AG09309 (cell line): Measurements from ENCODE around the gene IQCH.

ENCODE experiments used
- DNase-seq: peaks from one replicate; pipeline ENCODE4 v3.0.0-alpha.2; 2010; ENCODE audit warnings: low read depth
- H3K4me3 ChIP-seq: 2 replicates; pipeline ENCODE4 v1.5.1; 2011; ENCODE audit warnings: mild to moderate bottlenecking, low read depth, low read length, moderate library complexity; ENCODE audit not compliant: control insufficient read depth
- TF ChIP-seq, protein P1 (sequence below): IDR thresholded peaks from 2 replicates; pipeline ENCODE4 v1.5.1; 2011; ENCODE audit warnings: mild to moderate bottlenecking, low read depth, low read length, inconsistent platforms; ENCODE audit not compliant: insufficient read depth, control insufficient read depth; ENCODE audit errors: missing control alignments

Gene IQCH

DNA sequence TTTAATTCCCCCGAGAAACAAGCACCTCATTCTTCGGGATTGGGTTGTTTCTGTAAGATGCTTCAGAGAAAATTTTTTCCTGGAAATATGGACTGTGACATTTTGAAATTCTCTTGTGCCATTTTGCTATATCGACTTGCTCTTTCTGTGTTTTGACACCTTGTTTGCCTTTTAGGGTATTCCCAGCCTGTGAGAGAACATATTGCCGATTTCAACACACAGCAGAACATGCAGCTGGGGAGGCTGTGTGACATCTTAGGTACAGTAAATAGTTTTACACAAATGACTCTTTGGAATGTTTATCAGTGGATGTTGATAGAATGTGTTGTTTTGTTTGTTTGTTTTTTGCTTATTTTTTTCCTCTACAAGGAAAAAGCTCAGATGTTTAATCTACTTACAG lies 130.2 kb downstream of the IQCH start:
- no peak overlapping the region for H3K4me3 ChIP-seq
- TF ChIP-seq, protein P1, sequence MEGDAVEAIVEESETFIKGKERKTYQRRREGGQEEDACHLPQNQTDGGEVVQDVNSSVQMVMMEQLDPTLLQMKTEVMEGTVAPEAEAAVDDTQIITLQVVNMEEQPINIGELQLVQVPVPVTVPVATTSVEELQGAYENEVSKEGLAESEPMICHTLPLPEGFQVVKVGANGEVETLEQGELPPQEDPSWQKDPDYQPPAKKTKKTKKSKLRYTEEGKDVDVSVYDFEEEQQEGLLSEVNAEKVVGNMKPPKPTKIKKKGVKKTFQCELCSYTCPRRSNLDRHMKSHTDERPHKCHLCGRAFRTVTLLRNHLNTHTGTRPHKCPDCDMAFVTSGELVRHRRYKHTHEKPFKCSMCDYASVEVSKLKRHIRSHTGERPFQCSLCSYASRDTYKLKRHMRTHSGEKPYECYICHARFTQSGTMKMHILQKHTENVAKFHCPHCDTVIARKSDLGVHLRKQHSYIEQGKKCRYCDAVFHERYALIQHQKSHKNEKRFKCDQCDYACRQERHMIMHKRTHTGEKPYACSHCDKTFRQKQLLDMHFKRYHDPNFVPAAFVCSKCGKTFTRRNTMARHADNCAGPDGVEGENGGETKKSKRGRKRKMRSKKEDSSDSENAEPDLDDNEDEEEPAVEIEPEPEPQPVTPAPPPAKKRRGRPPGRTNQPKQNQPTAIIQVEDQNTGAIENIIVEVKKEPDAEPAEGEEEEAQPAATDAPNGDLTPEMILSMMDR = no peak
- DNase-seq = no peak

DNA sequence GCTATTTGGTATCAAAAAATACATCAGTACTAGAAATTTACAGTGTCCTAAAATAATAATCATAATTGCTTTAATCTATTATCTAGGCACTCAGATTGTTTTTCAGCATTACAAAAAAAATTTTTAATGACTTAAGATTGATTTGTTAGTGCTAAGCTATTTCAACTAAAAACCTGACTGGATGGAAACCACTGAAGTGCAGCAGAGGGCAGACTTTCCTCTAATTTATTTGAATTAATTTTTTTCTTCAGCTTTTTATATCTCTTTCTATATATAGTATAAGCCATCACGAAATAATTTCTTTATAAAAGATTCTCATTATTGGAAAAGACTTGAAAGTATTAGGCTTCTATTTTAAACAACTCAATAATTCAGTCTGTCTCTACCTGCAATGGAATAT lies 131.4 kb downstream of the IQCH start:
- H3K4me3 ChIP-seq = no peak overlapping the region
- DNase-seq = no peak
- TF ChIP-seq, protein P1 = peak; percentile 15

DNA sequence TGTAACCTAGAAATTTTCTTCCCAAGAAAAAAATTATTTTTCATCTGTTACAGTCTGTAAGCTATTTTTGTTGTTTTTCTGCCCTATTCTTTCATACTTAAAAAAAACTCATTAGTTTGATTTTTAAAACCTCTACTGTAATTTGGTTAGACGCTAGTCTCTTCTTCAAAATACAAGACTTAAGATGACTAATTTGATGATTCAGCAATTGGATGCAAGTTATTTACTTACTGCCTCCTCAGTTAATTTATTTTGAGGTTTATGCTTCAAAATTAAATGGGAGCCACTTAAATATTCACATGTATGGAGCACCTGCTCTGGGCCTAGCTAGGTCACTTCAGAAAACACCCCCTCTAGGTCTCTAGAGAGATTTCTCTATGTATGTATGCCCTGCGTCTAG lies 132.4 kb downstream of the IQCH start:
- DNase-seq = no peak
- TF ChIP-seq, protein P1 = no peak
- H3K4me3 ChIP-seq = no peak overlapping the region

DNA sequence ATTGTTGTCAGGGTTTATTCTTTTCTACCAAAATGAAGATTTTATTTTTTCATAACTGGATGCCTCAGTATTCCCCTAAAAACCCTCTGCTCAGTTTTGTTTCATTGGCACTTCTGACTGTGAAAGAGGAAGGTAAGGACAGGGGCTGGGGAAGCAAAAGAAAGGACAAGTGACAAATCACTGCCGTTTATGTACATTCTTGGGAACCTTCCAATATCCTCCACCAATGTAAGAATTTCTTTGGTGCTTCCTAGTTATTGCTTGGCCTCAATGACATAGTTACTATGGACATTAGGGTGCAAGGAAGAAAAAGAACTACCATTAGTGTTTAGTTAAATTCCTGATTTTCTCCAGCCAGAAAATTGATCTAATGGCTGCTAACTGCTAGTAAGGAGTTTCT lies 135.4 kb downstream of the IQCH start:
- DNase-seq = no peak
- H3K4me3 ChIP-seq = no peak overlapping the region
- TF ChIP-seq, protein P1 = no peak

DNA sequence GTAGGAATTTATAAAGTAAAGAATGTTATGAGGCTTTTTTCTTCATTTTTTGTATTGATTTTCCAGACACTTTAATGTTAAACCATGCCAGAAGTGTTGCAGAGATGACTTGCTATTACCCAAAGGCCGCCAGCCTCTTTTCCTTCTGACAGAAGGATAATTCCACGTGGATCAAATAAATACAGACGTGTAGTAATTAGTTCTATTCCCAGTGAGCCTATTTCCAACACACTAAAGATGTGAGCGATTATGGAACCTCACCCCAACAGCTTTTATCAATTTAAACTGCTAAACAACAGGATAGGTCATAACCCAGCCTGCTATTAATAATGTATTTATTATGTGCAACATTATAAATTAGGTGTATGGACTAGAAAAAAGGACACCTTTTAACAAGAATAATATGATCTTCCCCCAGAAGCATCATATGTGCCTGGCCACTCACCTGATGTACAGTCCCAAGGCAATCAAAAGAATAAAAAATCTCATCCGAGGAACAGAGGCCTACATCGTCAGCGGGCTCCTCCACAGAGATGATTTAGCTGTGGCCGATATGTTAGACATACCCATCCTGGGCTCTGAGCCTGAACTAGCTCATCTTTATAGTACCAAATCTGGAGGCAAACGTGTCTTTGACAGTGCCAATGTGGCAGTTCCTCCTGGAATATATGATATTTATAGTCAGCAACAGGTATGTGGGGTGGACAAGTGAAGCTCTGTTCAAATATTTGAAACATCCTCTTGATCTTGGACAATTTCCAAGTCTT lies 140.5 kb downstream of the IQCH start:
- H3K4me3 ChIP-seq = no peak overlapping the region
- no peak for DNase-seq
- TF ChIP-seq, protein P1 = no peak

DNA sequence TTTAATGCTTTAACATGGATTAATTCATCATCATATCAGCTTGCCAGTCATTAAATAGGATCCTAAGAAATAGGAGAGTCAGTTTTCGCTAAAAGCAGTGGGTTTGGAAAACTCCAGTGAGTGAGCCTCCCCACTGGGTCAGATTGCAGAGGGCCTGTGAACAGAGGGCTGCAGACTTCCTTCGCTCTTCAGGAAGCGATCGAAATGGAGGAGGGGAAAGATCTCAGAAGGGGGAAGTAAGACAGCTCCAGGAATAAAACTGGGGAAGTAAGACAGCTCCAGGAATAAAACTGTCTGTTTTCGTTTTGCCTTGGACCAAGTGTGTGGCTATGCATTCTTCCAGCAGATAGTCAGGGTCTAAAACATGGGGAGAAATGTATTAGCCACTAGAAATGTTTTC lies 141.5 kb downstream of the IQCH start:
- DNase-seq = no peak

More for the DNA sequence above, 141.5 kb downstream of the IQCH start:
- TF ChIP-seq, protein P1 = no peak
- H3K4me3 ChIP-seq = no peak overlapping the region
